ENCODE results near the gene ULK1.
"Not testable (repeated sequence)": the region's sequence is repeated elsewhere in the genome, so short reads cannot be mapped to it uniquely, and the experiment has no call there.

ULK1 gene

GRCh38 chr12:131862600-131862993 lies 31.8 kb upstream of the ULK1 start:
- DNase-seq: no peak

- no peak for DNase-seq
These were observed 31.3 kb upstream of the ULK1 start for GRCh38 chr12:131862994-131863710.

GRCh38 chr12:131863711-131864396 lies 30.6 kb upstream of the ULK1 start:
- DNase-seq: no peak

GRCh38 chr12:131864469-131864868 lies 30.0 kb upstream of the ULK1 start:
- no peak for DNase-seq

- no peak for DNase-seq
These were observed 29.1 kb upstream of the ULK1 start for GRCh38 chr12:131865180-131865875.

- DNase-seq: no peak
These were observed 27.0 kb upstream of the ULK1 start for GRCh38 chr12:131867471-131867870.

GRCh38 chr12:131867891-131868675 lies 26.3 kb upstream of the ULK1 start:
- no peak for DNase-seq

GRCh38 chr12:131869871-131870418 lies 24.5 kb upstream of the ULK1 start:
- no peak for DNase-seq

GRCh38 chr12:131871677-131872076 lies 22.7 kb upstream of the ULK1 start:
- no peak for DNase-seq

- DNase-seq: no peak
These were observed 22.0 kb upstream of the ULK1 start for GRCh38 chr12:131872154-131873051.

GRCh38 chr12:131873293-131873692 lies 21.1 kb upstream of the ULK1 start:
- DNase-seq: no peak

- DNase-seq: not testable (repeated sequence)
These were observed 19.4 kb upstream of the ULK1 start for GRCh38 chr12:131874972-131875371.

- DNase-seq: not testable (repeated sequence)
These were observed 17.2 kb upstream of the ULK1 start for GRCh38 chr12:131877216-131877615.

- DNase-seq: not testable (repeated sequence)
These were observed 16.0 kb upstream of the ULK1 start for GRCh38 chr12:131878436-131878835.

GRCh38 chr12:131882804-131883520 lies 11.5 kb upstream of the ULK1 start:
- no peak for DNase-seq

GRCh38 chr12:131883521-131883900 lies 10.9 kb upstream of the ULK1 start:
- DNase-seq: no peak

- not testable (repeated sequence) for DNase-seq
These were observed 9.3 kb upstream of the ULK1 start for GRCh38 chr12:131885076-131885475.

- DNase-seq: no peak
These were observed 8.8 kb upstream of the ULK1 start for GRCh38 chr12:131885543-131886057.

- DNase-seq: not testable (repeated sequence)
These were observed 2.7 kb upstream of the ULK1 start for GRCh38 chr12:131891722-131892121.

- DNase-seq: no peak
These were observed 1.5 kb upstream of the ULK1 start for GRCh38 chr12:131892711-131893604.
